Activated CD8-positive, alpha-beta memory T cell treated with anti-CD3 and anti-CD28 coated beads, Interleukin-2, amount 50 U/mL, for 1 hour (primary cell): ENCODE data around the gene ASPDH.

Experiments used
- DNase-seq: peaks from one replicate; pipeline ENCODE4 v3.0.0-alpha.2; 2020; ENCODE audit errors: extremely low read depth

The ASPDH gene

DNA sequence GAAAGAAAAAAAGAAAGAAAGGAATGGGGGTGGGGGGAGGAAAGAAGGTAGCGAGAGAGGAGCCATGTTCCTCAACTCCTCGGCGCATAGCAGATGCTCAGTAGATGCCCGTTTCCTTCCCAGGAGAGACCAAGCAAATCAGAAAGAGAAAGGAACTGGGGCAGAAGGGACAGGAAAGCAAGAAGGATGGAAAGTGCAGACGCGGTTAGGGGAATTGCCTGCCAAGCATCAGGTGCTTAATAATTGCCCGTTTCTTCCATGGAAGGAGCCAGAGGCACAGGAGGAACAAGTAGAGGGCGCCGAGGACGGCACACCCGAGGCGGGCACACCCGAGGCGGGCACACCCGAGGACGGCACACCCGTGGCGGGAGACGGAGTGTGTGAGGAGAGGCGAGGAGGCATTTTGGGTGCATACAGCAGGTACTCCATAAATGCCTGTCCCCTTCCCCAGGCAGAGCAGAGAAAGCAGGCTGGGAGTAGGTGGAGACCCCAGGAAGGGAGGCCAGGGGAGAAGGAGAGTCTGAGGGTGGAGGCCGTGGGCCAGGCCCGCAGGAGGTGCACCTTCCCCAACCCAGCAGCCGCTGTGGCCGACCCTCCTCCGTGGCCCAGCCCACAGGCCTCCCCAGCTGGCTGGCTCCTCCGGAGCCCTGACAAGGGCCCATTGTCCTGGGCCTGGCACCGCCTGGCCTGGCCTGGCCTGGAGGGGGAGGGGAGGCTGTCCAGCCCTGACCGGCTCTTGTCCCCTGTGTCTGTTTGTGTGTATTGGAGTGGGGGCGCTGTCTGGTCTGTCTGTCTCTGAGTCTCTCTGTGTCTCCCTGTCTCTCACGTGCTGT lies 17.3 kb downstream of the ASPDH start:
- DNase-seq = no peak

DNA sequence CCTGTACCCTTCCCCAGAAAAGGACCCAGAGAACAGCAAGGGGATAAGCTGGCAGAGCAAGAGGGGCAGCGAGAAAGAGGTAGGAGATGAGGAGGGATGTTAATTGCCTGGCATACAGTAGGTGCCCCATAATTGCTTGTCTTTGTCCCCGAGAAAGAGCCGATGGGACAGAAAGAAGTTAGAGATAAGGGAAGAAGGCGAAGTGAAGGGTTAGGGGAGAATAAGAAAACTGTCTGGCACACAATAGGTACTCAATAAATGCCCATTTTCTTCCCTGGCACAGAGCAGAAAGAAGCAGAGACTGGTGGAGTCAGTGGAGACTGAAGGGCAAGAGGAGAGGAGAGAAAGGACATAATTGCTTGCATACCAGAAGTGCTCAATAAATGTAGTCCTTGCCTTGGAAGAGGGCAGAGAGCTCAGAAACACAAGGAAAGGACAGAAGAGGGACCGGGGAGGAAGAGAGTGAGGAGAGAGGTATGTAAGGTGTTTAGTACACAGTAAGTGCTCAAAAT lies 18.6 kb downstream of the ASPDH start:
- DNase-seq = no peak

DNA sequence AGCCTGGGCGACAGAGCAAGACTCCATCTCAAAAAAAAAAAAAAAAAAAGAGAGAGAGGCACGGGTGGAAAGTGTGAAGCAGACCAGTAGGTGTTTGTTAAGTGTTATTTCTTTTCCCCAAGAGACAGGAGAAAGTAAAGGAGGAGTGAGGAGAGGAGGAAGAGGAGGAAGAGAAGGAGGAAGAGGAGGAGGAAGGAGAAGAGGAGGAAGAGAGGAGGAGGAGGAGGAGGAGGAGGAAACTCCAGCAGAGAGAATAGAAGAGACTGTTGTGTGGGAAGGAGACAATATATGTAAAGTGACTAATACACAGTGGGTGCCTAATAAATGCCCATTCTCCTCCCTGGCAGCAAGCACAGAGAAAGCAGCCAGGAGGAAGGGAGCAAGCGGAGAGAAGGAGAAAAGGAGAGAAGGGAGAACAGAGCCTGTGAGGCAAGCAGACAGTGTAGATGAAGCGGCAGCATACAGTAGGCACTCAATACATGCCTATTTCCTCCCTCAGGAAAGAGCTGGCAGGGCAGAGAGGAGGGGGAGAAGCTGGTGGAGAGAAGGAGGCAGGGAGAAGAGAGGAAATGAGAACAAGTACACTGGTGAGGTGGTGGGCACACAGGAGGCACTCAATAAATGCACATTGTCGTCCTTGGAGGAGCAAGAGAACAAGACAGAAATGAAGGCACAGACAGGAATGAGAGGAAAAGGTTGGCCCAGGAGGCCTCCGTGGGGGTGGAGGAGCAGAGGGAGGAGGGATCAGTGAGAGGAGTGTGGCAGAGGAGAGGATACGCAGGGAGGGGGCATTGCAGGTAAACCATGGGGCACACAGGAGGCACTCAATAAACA lies 19.3 kb downstream of the ASPDH start:
- DNase-seq = no peak

DNA sequence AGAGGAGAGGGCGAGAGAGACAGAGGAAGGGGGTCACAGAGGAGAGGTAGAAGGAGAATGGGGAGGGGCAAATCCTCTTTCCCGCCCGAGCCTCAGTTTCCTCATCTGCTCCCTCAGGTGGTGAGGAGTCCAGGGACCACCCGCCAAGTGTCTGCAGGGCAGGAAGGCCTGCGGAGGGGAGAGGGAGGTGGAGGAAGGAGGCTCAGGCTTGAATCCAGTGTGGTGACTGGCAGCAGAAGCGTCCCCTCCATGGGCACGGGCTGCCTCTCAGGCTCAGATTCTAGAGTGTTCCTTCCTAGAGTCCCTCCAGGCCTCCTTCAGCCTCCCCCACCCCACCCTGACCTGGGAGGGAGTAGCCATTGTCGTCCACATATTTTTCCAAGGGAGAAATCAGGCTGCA lies 20.5 kb downstream of the ASPDH start:
- no peak for DNase-seq

DNA sequence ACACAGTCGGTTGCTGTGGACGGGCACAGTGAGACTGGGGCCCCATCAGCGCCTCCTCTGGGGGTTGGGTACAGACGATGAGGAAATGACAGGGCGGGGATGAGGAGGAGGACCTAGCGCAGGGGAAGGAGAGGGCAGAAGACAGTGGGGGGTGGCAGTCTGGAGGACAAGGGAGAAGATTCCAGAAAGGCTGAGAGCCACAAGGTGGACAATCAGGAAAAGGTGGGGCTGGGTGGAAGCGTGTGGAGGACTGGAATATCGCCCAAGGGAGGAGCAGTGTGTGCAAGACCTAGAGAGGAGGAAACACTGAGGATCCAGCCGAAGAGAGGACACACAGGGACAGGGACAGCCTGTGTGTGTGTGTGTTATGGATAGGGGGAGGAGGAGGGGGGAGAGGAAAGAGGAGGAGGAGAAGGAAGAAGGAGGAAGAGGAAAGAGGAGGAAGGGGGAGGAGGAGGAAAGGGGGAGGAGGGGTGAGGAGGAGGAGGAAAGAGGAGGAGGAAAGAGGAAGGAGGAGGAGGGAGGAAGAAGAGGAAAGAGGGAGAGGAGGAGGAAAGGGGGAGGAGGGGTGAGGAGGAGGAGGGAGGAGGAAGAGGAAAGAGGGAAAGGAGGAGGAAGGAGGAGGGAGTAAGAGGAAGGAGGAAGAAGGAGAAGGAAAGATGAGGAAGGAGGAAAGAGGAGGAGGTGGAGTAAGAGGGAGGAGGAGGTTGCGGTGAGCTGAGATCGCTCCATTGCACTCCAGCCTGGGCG lies 21.2 kb downstream of the ASPDH start:
- no peak for DNase-seq

DNA sequence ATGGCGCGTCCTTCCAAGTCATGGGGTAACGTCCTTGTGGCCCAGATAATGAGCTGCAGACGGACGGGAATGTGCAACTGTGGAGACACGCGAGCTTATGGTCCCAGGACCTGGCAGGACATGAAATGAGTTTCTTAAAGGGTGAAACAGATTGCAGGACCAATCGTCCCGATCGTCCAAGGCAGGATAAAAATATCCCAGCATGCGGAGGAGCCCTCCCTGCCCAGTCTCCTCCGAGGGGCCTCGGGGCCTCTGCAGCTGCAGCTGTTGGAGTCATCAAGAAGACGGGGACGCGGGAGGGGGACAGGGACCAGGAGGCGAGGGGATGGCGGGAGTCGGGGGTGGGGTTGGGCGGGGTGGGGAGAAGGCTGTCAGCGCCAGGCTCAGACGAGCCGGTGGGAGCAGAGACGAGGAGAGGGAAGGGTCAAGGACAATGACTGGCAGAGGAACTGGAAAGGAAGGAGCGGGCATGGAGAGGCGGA lies 22.7 kb downstream of the ASPDH start:
- DNase-seq = no peak

DNA sequence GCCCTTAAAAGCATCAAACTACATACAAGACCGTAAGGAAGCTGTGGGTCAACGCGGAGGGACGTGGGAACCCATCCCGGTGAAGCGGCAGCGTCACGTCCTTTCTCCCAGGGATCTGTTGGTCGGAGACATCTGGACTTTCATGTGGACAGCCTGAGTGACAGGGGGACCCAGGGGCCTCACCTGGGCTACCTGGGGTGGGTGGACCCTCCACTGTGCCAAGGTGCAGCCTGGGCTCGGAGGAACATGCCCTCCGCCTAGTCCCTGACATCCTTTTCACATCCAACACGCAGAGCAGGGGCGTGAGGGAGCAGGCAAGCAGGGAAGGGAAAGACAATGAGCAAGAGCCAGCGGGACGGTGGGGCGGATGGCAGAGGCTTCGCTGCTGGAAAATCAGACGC lies 23.3 kb downstream of the ASPDH start:
- no peak for DNase-seq

DNA sequence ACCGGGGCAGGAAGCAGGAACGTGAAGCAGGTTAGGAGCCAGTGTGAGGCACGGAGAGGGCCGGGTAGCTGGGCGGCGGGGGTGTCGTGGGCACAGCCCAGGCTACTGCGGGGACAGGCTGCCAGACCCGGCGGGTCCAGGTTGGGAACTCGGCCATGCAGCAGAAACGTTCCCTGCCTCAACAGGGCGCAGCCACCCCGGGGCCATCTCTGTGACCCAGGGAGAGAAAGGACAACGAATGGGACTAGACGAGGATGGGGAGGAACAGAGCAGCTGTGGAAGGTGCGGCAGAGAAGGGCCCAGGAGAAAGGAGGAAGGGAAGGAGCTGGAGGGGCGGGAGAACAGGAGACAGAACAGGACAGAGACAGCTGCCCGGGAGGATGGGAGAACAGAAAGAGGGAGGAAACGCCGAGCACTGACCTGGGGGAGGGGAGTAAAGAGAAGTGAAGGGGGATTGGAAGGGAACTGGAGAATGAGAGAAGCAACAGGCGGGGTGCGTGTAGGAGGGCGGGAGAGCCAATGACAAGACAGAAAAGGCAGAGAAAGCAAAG lies 24.2 kb downstream of the ASPDH start:
- no peak for DNase-seq

DNA sequence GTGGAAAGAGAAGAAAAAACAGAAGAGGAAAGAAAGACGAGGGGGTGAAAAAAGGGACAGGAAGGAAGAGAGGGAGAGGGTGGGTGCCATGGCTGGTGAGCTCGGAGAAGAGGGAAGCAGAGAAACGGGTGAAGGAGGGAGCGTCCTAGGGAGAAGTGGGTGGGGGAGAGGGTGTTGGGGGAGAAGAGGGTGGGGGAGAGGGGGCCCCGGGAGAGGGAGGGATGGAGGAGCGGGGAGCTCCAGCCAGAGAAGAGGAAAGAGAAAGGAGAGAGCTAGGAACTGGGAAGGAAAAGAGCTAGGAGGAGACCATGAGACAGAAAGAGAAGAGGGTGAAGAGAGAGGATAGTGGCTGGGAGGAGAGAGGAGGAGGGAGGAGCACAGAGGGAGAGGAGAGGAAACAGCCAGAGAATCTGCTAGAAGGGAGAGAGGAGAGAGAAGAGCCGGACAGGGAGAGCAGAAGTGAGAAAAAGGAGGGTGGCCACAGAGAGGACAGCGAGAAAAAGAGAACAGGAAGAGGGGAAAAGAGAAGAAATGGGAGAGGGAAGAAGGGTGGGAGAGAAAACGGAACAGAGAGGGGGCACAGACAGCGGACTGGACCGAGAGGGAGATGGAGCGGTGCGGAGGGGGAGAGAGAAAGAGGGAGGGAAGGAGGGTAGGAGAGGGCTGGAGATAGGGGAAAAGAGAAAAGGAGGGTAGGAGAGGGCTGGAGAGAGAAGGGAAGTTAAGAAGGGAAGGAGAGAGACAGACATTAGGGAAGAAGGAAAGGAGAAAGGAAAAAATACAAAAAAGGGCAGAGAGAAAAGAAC lies 25.1 kb downstream of the ASPDH start:
- DNase-seq = no peak

DNA sequence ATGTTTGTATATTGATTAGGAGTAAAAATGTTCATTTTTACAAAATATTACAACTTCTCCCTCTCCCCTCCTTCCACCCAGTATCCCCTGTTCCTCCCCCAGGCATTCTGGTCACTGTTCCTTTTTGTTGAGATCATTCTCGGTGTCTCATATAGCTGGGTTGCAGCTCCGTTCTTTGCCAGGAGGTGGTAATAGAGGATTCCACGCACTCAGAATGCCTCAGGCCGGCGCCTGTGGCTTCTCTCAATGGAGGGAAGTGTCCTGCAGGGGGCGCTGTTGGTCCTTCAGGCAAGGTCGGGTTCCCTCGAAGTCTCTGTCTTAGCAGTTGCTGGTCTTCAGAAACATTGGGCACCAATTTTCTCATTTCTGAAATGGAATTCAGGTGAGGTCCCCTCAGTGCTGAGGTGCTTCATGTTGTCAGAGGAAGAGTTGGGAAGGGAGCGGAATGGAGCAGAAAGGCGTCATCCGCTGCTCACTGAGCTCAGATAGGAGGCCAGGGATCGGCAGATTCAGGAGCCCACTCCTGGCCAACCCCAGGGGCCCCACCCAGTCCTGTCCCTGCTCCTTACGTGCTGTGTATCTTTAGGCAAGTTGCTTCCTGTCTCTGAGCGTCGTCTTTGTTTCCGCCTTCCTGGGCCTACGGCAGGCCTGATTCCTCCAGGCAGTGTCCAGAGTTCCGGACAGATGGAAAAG lies 26.7 kb downstream of the ASPDH start:
- DNase-seq = no peak

DNA sequence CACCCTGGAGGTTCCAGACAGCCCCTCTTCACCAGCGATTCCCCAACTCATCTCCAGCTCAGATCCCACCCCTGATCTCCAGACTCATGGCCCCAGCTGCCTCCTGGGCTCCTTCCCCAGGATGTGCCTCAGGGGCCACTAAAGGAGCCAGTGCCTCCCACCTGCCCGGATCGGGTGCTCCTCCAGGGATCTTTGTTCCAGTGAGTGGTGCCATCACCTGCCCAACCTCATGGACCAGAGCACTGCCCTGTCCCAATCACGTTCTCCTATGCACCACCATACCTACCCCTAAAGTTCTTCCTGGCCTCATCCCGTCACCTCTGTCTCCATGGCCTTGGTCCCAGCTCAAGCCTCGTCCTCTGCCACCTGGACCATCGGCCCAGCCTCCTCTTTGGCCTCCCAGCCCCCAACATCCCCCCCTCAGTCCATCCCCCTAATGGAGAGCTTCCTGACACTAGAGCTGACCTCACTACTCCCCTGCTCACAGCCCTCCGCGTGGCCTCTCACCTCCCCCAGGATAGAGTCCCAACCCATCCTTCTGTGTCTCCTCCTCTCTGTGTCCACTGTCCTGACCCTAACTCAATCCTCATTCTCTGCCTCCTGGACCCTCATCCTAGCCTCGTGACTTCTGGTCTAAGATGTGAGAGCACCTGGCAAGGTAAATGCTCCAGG lies 28.3 kb downstream of the ASPDH start:
- DNase-seq = no peak

DNA sequence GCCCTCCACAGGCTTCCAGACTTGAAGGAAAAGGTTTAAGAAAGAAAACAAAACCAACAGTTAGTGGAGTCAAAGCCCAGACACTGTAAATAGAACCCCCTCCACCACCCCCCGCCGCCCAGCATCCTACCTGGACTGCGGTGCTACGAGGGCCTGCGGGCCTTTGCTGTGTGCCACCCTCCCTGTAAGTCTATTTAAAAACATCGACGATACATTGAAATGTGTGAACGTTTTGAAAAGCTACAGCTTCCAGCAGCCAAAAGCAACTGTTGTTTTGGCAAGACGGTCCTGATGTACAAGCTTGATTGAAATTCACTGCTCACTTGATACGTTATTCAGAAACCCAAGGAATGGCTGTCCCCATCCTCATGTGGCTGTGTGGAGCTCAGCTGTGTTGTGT lies 30.8 kb downstream of the ASPDH start:
- DNase-seq = no peak

DNA sequence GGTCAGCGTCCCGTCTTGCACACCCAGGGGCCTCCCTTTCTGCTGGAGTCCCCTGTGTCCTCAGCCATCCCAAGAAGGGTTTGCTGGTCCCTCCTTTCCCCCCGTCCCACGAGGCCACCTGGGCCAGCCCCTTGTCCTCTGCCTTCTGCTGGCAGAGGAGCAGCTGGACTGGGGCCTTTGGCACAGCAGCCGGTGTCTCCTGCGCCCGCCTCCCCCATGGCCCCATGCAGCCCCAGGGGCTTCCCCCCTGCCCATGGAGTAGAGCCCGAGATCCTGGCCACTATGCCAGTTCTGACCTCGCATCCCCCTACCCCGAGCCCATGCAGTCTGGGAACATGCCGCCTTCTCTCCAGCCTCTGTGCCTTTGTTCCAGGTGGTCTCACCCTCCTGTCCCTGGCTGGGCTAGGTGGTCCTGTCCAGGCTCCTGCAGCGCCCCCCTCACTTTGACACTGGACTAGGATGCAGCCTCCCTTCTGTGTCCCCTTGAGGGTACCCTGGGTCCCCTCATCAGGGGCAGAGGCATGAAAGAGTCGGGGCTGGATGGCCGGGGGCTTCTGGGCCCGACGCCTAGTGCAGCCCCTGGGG lies 31.4 kb downstream of the ASPDH start:
- no peak for DNase-seq

DNA sequence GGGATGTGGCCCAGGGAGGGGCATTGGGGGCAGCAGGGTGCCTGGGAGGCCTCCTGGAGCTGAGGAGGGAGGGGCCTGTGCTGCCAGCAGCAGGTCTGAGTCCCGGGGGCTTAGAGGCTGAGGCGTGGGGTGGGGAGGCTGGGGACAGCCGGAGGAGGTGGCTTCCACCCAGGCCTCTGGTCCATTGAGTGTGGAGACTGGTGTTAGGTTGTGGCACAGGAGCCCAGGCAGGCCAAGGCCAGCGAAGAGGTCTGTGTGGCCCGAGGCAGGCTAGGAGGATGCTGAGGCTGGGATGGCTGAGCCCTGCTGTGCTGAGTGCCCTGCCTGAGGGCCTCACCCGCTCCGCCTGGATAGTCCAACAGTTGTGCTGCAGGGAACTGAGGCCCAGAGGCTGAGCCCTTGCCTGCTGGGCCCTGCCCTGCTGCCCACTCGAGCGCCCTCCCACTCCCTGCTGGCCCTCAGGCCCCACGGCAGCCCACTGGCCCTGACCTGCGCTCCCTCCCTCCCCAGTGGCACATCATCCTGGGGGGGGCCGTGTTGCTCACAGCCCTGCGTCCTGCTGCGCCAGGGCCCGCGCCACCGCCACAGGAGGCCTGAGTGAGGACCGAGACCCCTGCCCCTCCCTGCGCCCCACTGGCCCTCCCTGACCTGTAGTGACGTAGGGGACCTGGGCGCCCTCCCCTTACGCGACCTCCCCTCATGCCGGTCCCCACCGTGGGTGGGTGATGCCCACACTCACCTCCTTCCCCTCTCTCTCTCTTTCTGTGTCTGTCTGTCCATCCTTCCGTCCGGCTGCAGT lies 32.2 kb downstream of the ASPDH start:
- DNase-seq = no peak

DNA sequence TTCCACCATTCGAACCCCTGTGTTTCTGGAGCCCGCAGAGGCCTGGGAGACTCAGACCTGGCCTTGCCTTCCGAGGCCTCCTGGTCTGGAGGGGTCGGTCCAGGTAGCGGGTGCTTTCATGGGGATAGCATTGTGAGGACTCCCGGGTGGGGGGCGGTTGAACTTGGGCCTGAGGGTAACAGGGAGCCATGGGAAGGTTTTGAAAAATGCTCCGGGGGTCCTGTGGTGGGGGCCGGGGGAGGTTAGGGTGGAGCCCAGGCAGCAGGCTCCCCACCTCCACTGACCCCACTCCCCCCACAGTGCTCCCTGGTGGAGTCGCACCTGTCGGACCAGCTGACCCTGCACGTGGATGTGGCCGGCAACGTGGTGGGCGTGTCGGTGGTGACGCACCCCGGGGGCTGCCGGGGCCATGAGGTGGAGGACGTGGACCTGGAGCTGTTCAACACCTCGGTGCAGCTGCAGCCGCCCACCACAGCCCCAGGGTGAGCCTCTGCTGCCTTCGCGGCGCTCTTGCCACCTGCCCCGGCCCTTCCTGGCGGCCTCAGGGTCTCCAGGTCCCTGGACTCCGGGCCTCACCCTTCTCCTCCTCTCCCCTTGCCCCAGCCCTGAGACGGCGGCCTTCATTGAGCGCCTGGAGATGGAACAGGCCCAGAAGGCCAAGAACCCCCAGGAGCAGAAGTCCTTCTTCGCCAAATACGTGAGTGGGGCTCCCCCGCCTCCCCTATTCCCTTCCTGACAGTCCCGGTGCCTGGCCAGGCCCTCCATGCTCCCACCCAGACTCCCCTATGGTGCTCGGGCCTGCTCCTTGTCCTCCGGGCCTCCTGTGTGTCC lies 33.2 kb downstream of the ASPDH start:
- no peak for DNase-seq

DNA sequence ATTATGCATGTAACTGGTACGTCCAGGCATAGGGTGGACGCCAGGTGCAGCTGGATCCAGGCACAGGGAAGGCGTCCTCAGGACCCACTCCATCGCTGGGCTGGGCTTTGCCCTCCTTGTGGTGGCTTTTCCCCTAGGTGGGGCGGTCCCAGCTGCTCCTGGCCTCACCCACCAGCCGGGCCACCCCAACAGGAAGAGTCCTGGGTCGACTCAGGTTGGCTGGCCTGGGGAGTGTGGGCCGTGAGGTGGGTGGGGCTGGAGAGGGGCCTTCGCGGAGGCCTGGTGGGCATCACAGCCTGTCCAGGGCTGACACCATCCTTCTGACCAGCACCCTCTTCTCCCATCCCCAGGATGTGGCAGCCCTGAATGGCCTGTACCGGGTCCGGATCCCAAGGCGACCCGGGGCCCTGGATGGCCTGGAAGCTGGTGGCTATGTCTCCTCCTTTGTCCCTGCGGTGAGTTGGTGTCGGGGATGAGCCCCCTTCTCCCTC lies 33.9 kb downstream of the ASPDH start:
- no peak for DNase-seq
